HepG2 (cell line): ENCODE data around the gene FCN3. TPM values are rescaled to one million over a fixed set of nuclear protein-coding genes. Genes with fewer than 3 reads are reported as not detected.
A peak's percentile ranks its signal among the peaks of the same experiment; 100 is the strongest.

Source experiments
- ATAC-seq: fragments of 200-7000 bp; cut with Tn5 transposase; 3 replicates; pipeline ENCODE4 v1.9.1; 2020; ENCODE audit warnings: mild to moderate bottlenecking, moderate library complexity
- Bru-seq: library from RNA; stranded (reverse); fragments of 400-500 nt; gene quantifications from one replicate; lab custom pipeline; 2021; lab: Mats Ljungman, UMichigan
- BruChase-seq, 2 experiments: library from RNA; stranded (reverse); fragments of 400-500 nt; gene quantifications; one replicate each; lab custom pipeline; 2021; lab: Mats Ljungman, UMichigan
- BruUV-seq: library from RNA; stranded (reverse); fragments of 400-500 nt; replicated peaks from 2 replicates; lab custom pipeline; 2021; lab: Mats Ljungman, UMichigan
- CTCF ChIA-PET: fragments of 300-600 bp; formaldehyde crosslinking; extraction: SDS; loops from one replicate; lab custom pipeline; 2021; ENCODE audit warnings: low total read pairs, inconsistent platforms, low intra/inter-chr PET ratio; lab: Yijun Ruan, JAX
- POLR2A ChIA-PET: fragments of 350-600 bp; sonication (Branson Sonifier 250); formaldehyde crosslinking; loops from one replicate; lab custom pipeline; 2020; ENCODE audit warnings: antibody characterized with exemption, inconsistent platforms; lab: Yijun Ruan, JAX
- DNase-seq: peaks from one replicate; pipeline ENCODE4 v3.0.0-alpha.2; 2015; ENCODE audit warnings: low spot score
- FAIRE-seq: peaks from 3 replicates; lab custom pipeline; 2011; peaks lifted over from hg19 to GRCh38; lab: Jason Lieb, UNC
- H2AFZ ChIP-seq: one replicate; pipeline ENCODE4 v1.6.1; 2011; ENCODE audit warnings: low read length, inconsistent platforms
- H3K27ac ChIP-seq: fragments of 300-600 bp; 3 replicates; pipeline ENCODE4 v1.8.0; 2011; ENCODE audit warnings: mixed run types, mild to moderate bottlenecking, mixed read lengths, low read length, inconsistent platforms; ENCODE audit not compliant: insufficient read depth; ENCODE audit errors: extremely low read length
- H3K27me3 ChIP-seq, 2 experiments: fragments of 200-600 bp in 1 of 2; 2 replicates in 1 of 2; 3 replicates in 1 of 2; pipeline versions ENCODE4 v1.6.0 to v1.8.0; 2011; ENCODE audit warnings: low read length in 2 of 2, mild to moderate bottlenecking in 2 of 2, moderate library complexity in 2 of 2, inconsistent platforms in 1 of 2; ENCODE audit not compliant: insufficient read depth in 2 of 2, control insufficient read depth in 1 of 2
- H3K36me3 ChIP-seq, 2 experiments: fragments of 200-600 bp in 1 of 2; replicated peaks in 1 of 2; 2 replicates in 1 of 2; 3 replicates in 1 of 2; pipeline versions ENCODE4 v1.5.1 to v1.8.0; 2011; ENCODE audit warnings: low read length in 2 of 2, inconsistent platforms in 1 of 2; ENCODE audit not compliant: insufficient read depth in 2 of 2, control insufficient read depth in 1 of 2
- H3K4me1 ChIP-seq: 2 replicates; pipeline ENCODE4 v1.5.1; 2012; ENCODE audit warnings: low read length, inconsistent platforms; ENCODE audit not compliant: insufficient read depth
- H3K4me2 ChIP-seq: 2 replicates; pipeline ENCODE4 v1.6.0; 2011; ENCODE audit warnings: low read depth, low read length, inconsistent platforms
- H3K4me3 ChIP-seq, 3 experiments: fragments of 200-600 bp in 1 of 3; sonication (generic), shearing (Covaris generic) in 1 of 3; replicated peaks in 1 of 3; 2 replicates each; pipeline ENCODE4 v1.5.1; 2011 to 2016; ENCODE audit warnings: low read length in 3 of 3, inconsistent platforms in 2 of 3, low read depth in 2 of 3, mild to moderate bottlenecking in 2 of 3, control low read depth in 1 of 3, mixed read lengths in 1 of 3; ENCODE audit not compliant: insufficient read depth in 1 of 3
- H3K79me2 ChIP-seq: one replicate; pipeline ENCODE4 v1.6.1; 2011; ENCODE audit warnings: low read length, inconsistent platforms; ENCODE audit not compliant: insufficient read depth
- H3K9ac ChIP-seq: 2 replicates; pipeline ENCODE4 v1.6.0; 2011; ENCODE audit warnings: mild to moderate bottlenecking, low read depth, low read length, inconsistent platforms; ENCODE audit not compliant: insufficient read depth
- H3K9me3 ChIP-seq: 2 replicates; pipeline ENCODE4 v1.5.1; 2012; ENCODE audit warnings: mild to moderate bottlenecking, low read length
- H4K20me1 ChIP-seq: 2 replicates; pipeline ENCODE4 v1.6.0; 2011; ENCODE audit warnings: inconsistent platforms, mild to moderate bottlenecking, low read length, moderate library complexity; ENCODE audit not compliant: insufficient read depth
- BORCS8-MEF2B ChIP-seq: sonication (generic); formaldehyde crosslinking; IDR thresholded peaks from 2 replicates; pipeline ENCODE4 v1.8.0; 2022; ENCODE audit warnings: mild to moderate bottlenecking, missing genetic modification reagents
- HOXA3 ChIP-seq: sonication (generic); formaldehyde crosslinking; IDR thresholded peaks from 2 replicates; pipeline ENCODE4 v1.5.0; 2020; ENCODE audit warnings: missing genetic modification reagents
- REPIN1 ChIP-seq: sonication (generic); formaldehyde crosslinking; IDR thresholded peaks from 2 replicates; pipeline ENCODE4 v1.8.0; 2022; ENCODE audit warnings: missing genetic modification reagents, low read depth, mild to moderate bottlenecking, borderline replicate concordance
- WGBS: methylation state at CpG from one replicate; pipeline ENCODE4 v1.1.6; 2017; ENCODE audit warnings: low lambda C conversion rate; 5-methylcytosine and 5-hydroxymethylcytosine counted together
- in situ Hi-C: cut with HindIII; loops from 2 replicates; pipeline ENCODE4 v1.10.0; 2017; ENCODE audit warnings: low pct_unique_long_range_greater_than_20kb; ENCODE audit not compliant: extremely low pct_ligation_motif_present
- intact Hi-C: fragments of 100-400 bp; cut with micrococcal nuclease; formaldehyde crosslinking; loops from one replicate; pipeline ENCODE4 v1.10.0; 2022; ENCODE audit not compliant: unreplicated experiment
- long read RNA-seq, 2 experiments: library from RNA in 1 of 2; library from polyadenylated mRNA in 1 of 2; stranded (forward) in 1 of 2; unstranded in 1 of 2; transcript quantifications; one replicate each; pipeline ENCODE4 v2.0.0, GENCODE V29; 2019 to 2022
- polyA minus RNA-seq, 3 experiments: library from RNA; depleted of rRNA, polyadenylated mRNA; stranded (reverse); fragments of >200 nt; gene quantifications; 2 replicates each; pipeline ENCODE4 v1.2.3, GENCODE V29; 2011; ENCODE audit warnings: low replicate concordance in 1 of 3
- polyA plus RNA-seq, 8 experiments: library from polyadenylated mRNA; depleted of rRNA in 3 of 8; stranded (reverse) in 7 of 8; unstranded in 1 of 8; fragments of >200 nt; fragmentation: Illumina TruSeq in 4 of 8; extraction: Trizol in 4 of 8; gene quantifications; 2 replicates each; pipeline versions ENCODE4 v1.2.1 to v1.2.3, GENCODE V29; 2011 to 2016; ENCODE audit warnings: low read depth in 4 of 8, missing spikeins in 1 of 8, mixed read lengths in 1 of 8; ENCODE audit not compliant: insufficient read depth in 1 of 8
- total RNA-seq, 5 experiments: library from RNA; depleted of rRNA; stranded (reverse); fragments of >200 nt; fragmentation: Illumina TruSeq; extraction: Trizol; gene quantifications; 2 replicates each; pipeline ENCODE4 v1.2.3, GENCODE V29; 2016; ENCODE audit warnings: low read depth in 1 of 5

The FCN3 gene
- total RNA-seq (2016; rRNA removed; fragmentation: Illumina TruSeq; extraction: Trizol) (not detected in 2 replicates), polyA plus RNA-seq (2011; rRNA removed) (not detected in 2 replicates), polyA minus RNA-seq (2011; rRNA and poly(A)+ RNA removed; ENCODE audit: low replicate concordance) (not detected in 2 replicates), Bru-seq, nascent RNA (not detected), BruChase-seq, experiment 1, labeled RNA remaining after a 6-hour chase (percentile 11 among the genes with signal in this experiment), BruChase-seq, experiment 2, labeled RNA remaining after a 2-hour chase (not detected)
- total RNA-seq (2016; cell fraction: cytosol; rRNA removed; fragmentation: Illumina TruSeq; extraction: Trizol; ENCODE audit: low read depth), result not detected in 2 replicates
- not detected in 2 replicates for total RNA-seq (2016; cell fraction: insoluble cytoplasmic fraction; rRNA removed; fragmentation: Illumina TruSeq; extraction: Trizol)
- total RNA-seq (2016; cell fraction: membrane; rRNA removed; fragmentation: Illumina TruSeq; extraction: Trizol), result not detected in 2 replicates
- total RNA-seq (2016; cell fraction: nucleus; rRNA removed; fragmentation: Illumina TruSeq; extraction: Trizol), result not detected in 2 replicates
- not detected in 2 replicates for polyA plus RNA-seq (2011; cell fraction: cytosol; rRNA removed)
- polyA plus RNA-seq (2011; cell fraction: nucleus; rRNA removed), result not detected in 2 replicates
- not detected in 2 replicates for polyA plus RNA-seq (2012)
- not detected in 2 replicates for polyA plus RNA-seq (2016; cell fraction: cytosol; fragmentation: Illumina TruSeq; extraction: Trizol; ENCODE audit: low read depth)
- not detected in 2 replicates for polyA plus RNA-seq (2016; cell fraction: insoluble cytoplasmic fraction; fragmentation: Illumina TruSeq; extraction: Trizol; ENCODE audit: low read depth)
- polyA plus RNA-seq (2016; cell fraction: membrane; fragmentation: Illumina TruSeq; extraction: Trizol; ENCODE audit: low read depth), result not detected in 2 replicates
- polyA plus RNA-seq (2016; cell fraction: nucleus; fragmentation: Illumina TruSeq; extraction: Trizol; ENCODE audit: insufficient read depth, low read depth), result not detected in 2 replicates
- not detected in 2 replicates for polyA minus RNA-seq (2011; cell fraction: cytosol; rRNA and poly(A)+ RNA removed)
- not detected in 2 replicates for polyA minus RNA-seq (2011; cell fraction: nucleus; rRNA and poly(A)+ RNA removed)
- long read RNA-seq, experiment 1, result 0 reads
- long read RNA-seq, experiment 2, result 0 reads

- no TSS peak for BruUV-seq
- WGBS, result 5% methylated on average over 4 of the region's 4 CpGs
- H3K27ac ChIP-seq, result no peak within 1 kb of the TSS
- no peak for TF ChIP-seq HOXA3
- no peak for TF ChIP-seq REPIN1
- no peak for TF ChIP-seq BORCS8-MEF2B (CRISPR knock-in tag)
- TF ChIP-seq, all 625 proteins: peak for 0
- no peak for DNase-seq
- CTCF ChIA-PET, result no interaction called here
- FAIRE-seq, result no peak
- no peaks in the 10 kb centered on the region for H3K9me3 ChIP-seq
- H3K27me3 ChIP-seq, result peaks cover 7 to 36% of the 10 kb centered on the region in 2 experiments; a peak in 4 of 5 replicates
- intact Hi-C loops (no loop called here), in situ Hi-C loops (no loop called here)
- no peaks in the 10 kb centered on the region for H3K36me3 ChIP-seq
- POLR2A ChIA-PET, result no interaction called here
- ATAC-seq, result no peak
- H4K20me1 ChIP-seq, result no peaks in the 10 kb centered on the region
- no peak within 1 kb of the TSS for H3K9ac ChIP-seq
- no peaks in the 10 kb centered on the region for H3K79me2 ChIP-seq
- no peak within 1 kb of the TSS for H2AFZ ChIP-seq
- H3K4me2 ChIP-seq, result no peak within 1 kb of the TSS
- H3K4me1 ChIP-seq, result no peaks in the 10 kb centered on the region
- no peak within 1 kb of the TSS for H3K4me3 ChIP-seq
Observed at GRCh38 chr1:27374362-27375086, at the start of gene FCN3. Gene FCN3, minus strand, starts transcription at chr1:27374824. Its CDS starts 6 bp downstream, at chr1:27374818.
